Stomach smooth muscle (tissue), 2 donors: ENCODE measurements around the gene RTN4RL1.

ENCODE experiments used
- H3K27ac ChIP-seq: one replicate; pipeline ENCODE4 v1.7.0; 2013; ENCODE audit warnings: mild to moderate bottlenecking, low read length, inconsistent platforms
- H3K27me3 ChIP-seq, 2 donors: one replicate each; pipeline ENCODE4 v1.7.0; 2013; ENCODE audit warnings: low read length in 2 of 2; ENCODE audit not compliant: insufficient read depth in 2 of 2, control insufficient read depth in 1 of 2
- H3K36me3 ChIP-seq, 2 donors: one replicate each; pipeline ENCODE4 v1.7.0; 2013; ENCODE audit warnings: low read length in 2 of 2; ENCODE audit not compliant: control insufficient read depth in 2 of 2, insufficient read depth in 2 of 2
- H3K4me1 ChIP-seq: one replicate; pipeline ENCODE4 v1.7.0; 2013; ENCODE audit warnings: low read length; ENCODE audit not compliant: control insufficient read depth, insufficient read depth
- H3K4me3 ChIP-seq, 2 donors: one replicate each; pipeline ENCODE4 v1.7.0; 2013; ENCODE audit warnings: low read length in 2 of 2
- H3K9ac ChIP-seq, 2 donors: one replicate each; pipeline ENCODE4 v1.7.0; 2013; ENCODE audit warnings: low read length in 2 of 2, mild to moderate bottlenecking in 1 of 2
- H3K9me3 ChIP-seq, 2 donors: one replicate each; pipeline ENCODE4 v1.7.0; 2013; ENCODE audit warnings: low read length in 2 of 2; ENCODE audit not compliant: control insufficient read depth in 2 of 2
- donor health status: healthy.
- donor health status: Pancreatic carcinoma.

RTN4RL1 gene

DNA sequence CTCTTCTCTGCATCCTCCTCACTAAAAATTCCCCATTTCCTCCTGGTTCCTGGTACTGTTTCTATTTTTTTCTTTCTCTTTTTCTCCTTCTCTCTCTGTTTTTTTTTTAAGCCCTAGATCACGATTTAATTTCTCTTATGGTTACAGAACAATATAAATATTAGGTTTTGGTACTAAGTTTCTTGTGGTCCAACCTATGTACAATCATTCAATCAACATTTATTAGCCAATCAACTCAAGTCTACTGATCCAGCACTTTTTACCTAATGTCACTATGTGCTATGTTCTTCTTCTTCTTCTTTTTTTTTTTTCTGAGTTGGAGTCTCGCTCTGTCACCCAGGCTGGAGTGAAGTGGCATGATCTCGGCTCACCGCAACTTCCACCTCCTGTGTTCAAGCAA lies 12.6 kb downstream of the RTN4RL1 start:
- Histone ChIP-seq H3K36me3 (no peaks in the 10 kb centered on the region), H3K9ac (no peak overlapping the region), H3K27ac (no peak overlapping the region), H3K4me3 (no peak overlapping the region), H3K4me1 (peaks cover 5% of the 10 kb centered on the region), H3K27me3 (peaks cover 2 to 10% of the 10 kb centered on the region in 2 donors), H3K9me3 (no peaks in the 10 kb centered on the region)

GRCh38 chr17:2011411-2012371 lies 13.4 kb downstream of the RTN4RL1 start:
- Histone ChIP-seq H3K9me3 (no peaks in the 10 kb centered on the region), H3K4me1 (peaks cover 5% of the 10 kb centered on the region), H3K4me3 (no peak overlapping the region), H3K36me3 (no peaks in the 10 kb centered on the region), H3K27me3 (peaks cover 0 to 8% of the 10 kb centered on the region in 2 donors), H3K27ac (no peak overlapping the region), H3K9ac (no peak overlapping the region)

DNA sequence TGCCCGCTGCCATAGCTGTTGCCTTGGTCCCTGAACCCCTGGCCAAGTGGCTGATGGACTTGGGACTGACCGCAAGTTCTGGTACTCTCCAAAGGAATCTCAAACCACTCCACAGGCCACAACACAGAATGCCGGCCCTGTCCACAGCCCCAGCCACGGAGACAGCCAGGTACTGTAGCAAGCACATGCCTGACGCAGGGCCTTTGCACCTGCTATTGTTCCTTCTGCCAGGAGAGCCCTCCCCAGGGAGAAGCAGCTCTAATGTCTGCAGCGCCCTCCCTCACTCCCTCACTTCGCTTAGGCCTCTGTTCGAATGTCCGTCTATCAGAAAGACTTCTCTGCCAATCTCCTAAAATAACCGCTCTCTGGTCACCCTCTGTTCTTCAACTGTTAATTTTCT lies 15.4 kb downstream of the RTN4RL1 start:
- Histone ChIP-seq H3K4me3 (no peak overlapping the region), H3K27me3 (peaks cover 0 to 4% of the 10 kb centered on the region in 2 donors), H3K9ac (no peak overlapping the region), H3K9me3 (no peaks in the 10 kb centered on the region), H3K36me3 (no peaks in the 10 kb centered on the region), H3K27ac (no peak overlapping the region), H3K4me1 (peaks cover 5% of the 10 kb centered on the region)

- Histone ChIP-seq H3K27me3 (peaks cover 0 to 4% of the 10 kb centered on the region in 2 donors), H3K4me1 (peaks cover 5% of the 10 kb centered on the region), H3K9me3 (no peaks in the 10 kb centered on the region), H3K36me3 (no peaks in the 10 kb centered on the region), H3K4me3 (no peak overlapping the region), H3K9ac (no peak overlapping the region), H3K27ac (no peak overlapping the region)
Measured at GRCh38 chr17:2008332-2009126, 16.6 kb downstream of the RTN4RL1 start.

- Histone ChIP-seq H3K27me3 (no peaks in the 10 kb centered on the region), H3K9me3 (no peaks in the 10 kb centered on the region), H3K36me3 (no peaks in the 10 kb centered on the region), H3K27ac (no peak overlapping the region), H3K4me3 (no peak overlapping the region), H3K4me1 (peaks cover 9% of the 10 kb centered on the region), H3K9ac (no peak overlapping the region)
Measured at GRCh38 chr17:2004435-2004952, 20.6 kb downstream of the RTN4RL1 start.

DNA sequence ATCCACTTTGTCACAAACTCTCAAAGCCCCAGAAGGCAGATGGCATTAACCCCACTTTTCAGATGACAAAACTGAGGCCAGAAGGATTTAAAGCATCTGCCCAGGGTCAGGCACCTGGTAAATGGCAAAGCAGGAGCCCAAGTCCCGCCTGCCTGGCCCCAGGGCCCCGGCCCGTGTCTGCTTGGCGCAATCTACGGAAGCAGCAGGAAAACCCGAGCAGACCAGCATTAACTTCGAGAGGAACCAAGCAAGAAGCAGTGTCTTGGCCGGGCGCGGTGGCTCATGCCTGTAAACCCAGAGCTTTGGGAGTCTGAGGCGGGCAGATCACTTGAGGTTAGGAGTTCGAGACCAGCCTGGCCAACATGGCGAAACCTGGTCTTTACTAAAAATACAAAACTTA lies 21.6 kb downstream of the RTN4RL1 start:
- Histone ChIP-seq H3K36me3 (no peaks in the 10 kb centered on the region), H3K9me3 (no peaks in the 10 kb centered on the region), H3K4me3 (no peak overlapping the region), H3K4me1 (peaks cover 17% of the 10 kb centered on the region), H3K27ac (no peak overlapping the region), H3K27me3 (no peaks in the 10 kb centered on the region), H3K9ac (no peak overlapping the region)

- Histone ChIP-seq H3K27ac (no peak overlapping the region), H3K27me3 (no peaks in the 10 kb centered on the region), H3K9ac (no peak overlapping the region), H3K36me3 (no peaks in the 10 kb centered on the region), H3K4me1 (peaks cover 23% of the 10 kb centered on the region), H3K9me3 (no peaks in the 10 kb centered on the region), H3K4me3 (no peak overlapping the region)
Measured at GRCh38 chr17:2002767-2003329, 22.3 kb downstream of the RTN4RL1 start.

DNA sequence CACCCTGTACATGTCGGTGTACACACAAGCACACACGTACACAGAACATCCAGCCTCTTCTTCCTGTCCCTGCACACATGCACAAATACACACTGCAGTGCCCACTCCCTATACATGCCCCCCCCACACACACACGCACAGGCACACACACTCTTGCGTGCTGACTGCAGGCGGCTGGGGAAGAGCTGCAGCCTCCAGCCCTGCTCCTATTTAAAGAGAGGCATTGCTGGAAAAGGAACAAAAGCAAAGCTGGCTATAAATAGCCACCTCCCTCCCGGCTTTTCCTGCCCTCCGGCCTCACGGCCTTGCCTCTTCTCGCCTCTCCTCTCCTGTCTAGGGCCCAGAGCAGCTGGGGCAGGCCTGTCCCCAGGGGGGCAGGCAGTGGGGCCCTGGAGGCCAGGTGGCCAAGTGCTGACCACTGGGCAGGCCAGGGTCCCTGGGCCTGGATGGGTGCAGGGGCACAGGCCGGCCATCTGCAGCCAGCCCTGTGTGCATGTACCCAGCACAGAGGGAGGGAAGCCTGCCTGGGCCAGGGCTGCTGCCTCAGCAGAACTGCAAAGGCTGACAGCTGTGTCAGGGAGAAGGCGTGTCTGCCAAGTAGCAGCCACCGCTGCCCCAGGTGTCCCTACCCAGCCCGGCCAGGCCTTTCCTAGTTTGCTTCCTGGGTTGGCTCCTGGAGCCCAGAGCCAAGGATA lies 25.4 kb downstream of the RTN4RL1 start:
- no peaks in the 10 kb centered on the region for H3K9me3 ChIP-seq
- H3K9ac ChIP-seq, result peak overlapping the region; percentile 13 to 36
- no peaks in the 10 kb centered on the region for H3K36me3 ChIP-seq
- H3K4me3 ChIP-seq, result peak overlapping the region in 1 of 2 donors; percentile 52
- H3K27ac ChIP-seq, result peak overlapping the region; percentile 69
- peaks cover 29% of the 10 kb centered on the region for H3K4me1 ChIP-seq
- no peaks in the 10 kb centered on the region for H3K27me3 ChIP-seq

DNA sequence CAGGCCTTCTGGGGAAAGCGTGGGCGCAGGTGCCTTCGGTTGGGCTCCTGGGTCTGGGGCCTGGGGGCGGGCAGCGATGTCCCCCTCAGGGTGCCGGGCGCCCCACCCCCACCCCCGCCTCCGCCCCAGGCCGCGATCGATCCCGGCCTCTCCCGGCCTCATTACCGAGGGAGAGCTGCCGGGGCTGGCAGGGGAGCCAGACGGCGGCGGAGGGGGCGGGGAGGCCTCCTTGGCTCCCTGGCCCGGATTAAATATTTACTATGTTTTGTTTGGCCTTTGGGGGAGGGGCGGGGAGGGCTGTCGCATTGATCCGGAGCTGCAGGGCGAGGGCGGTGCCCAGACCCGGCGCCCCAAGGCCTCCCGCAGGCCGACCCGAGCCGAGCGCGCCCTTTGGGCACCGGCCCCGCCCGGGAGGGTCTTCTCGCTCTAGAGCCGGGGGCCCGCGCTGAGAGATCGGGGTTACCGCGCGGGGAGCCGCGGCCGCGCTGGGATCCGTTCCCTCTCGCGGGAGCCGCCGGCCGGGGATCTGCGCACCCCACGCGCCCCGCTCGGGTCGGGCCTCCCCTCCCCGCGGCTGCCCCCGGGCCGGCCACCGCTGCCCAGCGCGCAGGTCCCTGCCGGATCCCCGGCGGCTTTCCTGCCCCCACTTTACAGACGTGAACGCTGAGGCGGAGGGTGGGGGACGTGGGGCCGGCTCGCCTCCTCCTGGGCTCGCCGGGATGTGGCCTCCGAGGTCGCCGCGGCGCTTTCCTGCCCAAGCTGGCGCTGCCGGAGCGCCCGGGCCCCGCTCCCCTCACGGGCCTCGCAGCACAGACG lies 27.0 kb downstream of the RTN4RL1 start:
- Histone ChIP-seq H3K9me3 (no peaks in the 10 kb centered on the region), H3K36me3 (no peaks in the 10 kb centered on the region), H3K9ac (peak overlapping the region in 1 of 2 donors; percentile 26), H3K27me3 (no peaks in the 10 kb centered on the region), H3K27ac (no peak overlapping the region), H3K4me3 (peak overlapping the region in 1 of 2 donors; percentile 64), H3K4me1 (peaks cover 29% of the 10 kb centered on the region)
